ENCODE measurements around the gene KRT79. TPM values are rescaled to one million over a fixed set of nuclear protein-coding genes. Genes with fewer than 3 reads are reported as not detected.

The KRT79 gene
- 0.09 to 0.22 TPM (median 0.16 TPM) in 4 of 5 replicates, not detected in the other for total RNA-seq (2022; extraction: Qiagen RNA extraction; ENCODE audit: low read depth)

GRCh38 chr12:52833922-52834726 is at the start of gene KRT79:
TSS of gene KRT79 (minus strand) at chr12:52834311. CDS start at chr12:52834260, 51 bp downstream.

GRCh38 chr12:52848661-52849255 is 14.6 kb upstream of the KRT79 start, which contains the start of gene KRT78:
TSS of gene KRT78 (minus strand) at chr12:52848994. CDS start at chr12:52848930, 64 bp downstream.

GRCh38 chr12:52813885-52814709 is 20.0 kb downstream of the KRT79 start, which contains the start of gene KRT4:
TSS of gene KRT4 (minus strand) at chr12:52814116. CDS start at chr12:52814058, 58 bp downstream.

GRCh38 chr12:52795694-52796428 is 38.2 kb downstream of the KRT79 start, which contains the start of gene KRT3:
TSS of gene KRT3 (minus strand) at chr12:52796117. CDS start at chr12:52796042, 75 bp downstream.

GRCh38 chr12:52776913-52777395 is 57.2 kb downstream of the KRT79 start, which contains the start of gene KRT76:
TSS of gene KRT76 (minus strand) at chr12:52777345. CDS start at chr12:52777291, 54 bp downstream.

Other genes starting within 250 kb of the KRT79 start
- not detected in 5 replicates for gene KRT72, start 232.8 kb downstream of the KRT79 start, total RNA-seq (2022; extraction: Qiagen RNA extraction; ENCODE audit: low read depth)
- gene KRT73, start 215.8 kb downstream of the KRT79 start, total RNA-seq (2022; extraction: Qiagen RNA extraction; ENCODE audit: low read depth), result not detected in 5 replicates
- 0.03 TPM in 1 of 5 replicates, not detected in the others for gene KRT2, start 182.1 kb downstream of the KRT79 start, total RNA-seq (2022; extraction: Qiagen RNA extraction; ENCODE audit: low read depth)
- gene KRT1, start 153.9 kb downstream of the KRT79 start, total RNA-seq (2022; extraction: Qiagen RNA extraction; ENCODE audit: low read depth), result not detected in 5 replicates
- gene KRT77, start 130.8 kb downstream of the KRT79 start, total RNA-seq (2022; extraction: Qiagen RNA extraction; ENCODE audit: low read depth), result not detected in 5 replicates
- not detected in 5 replicates for gene KRT76, start 57.0 kb downstream of the KRT79 start, total RNA-seq (2022; extraction: Qiagen RNA extraction; ENCODE audit: low read depth)
- 0.03 to 0.10 TPM in 2 of 5 replicates, not detected in the others for gene KRT3, start 38.2 kb downstream of the KRT79 start, total RNA-seq (2022; extraction: Qiagen RNA extraction; ENCODE audit: low read depth)
- 2.3 to 4.2 TPM (median 3.1 TPM) in 5 replicates for gene KRT4, start 20.2 kb downstream of the KRT79 start, total RNA-seq (2022; extraction: Qiagen RNA extraction; ENCODE audit: low read depth)
- gene KRT78, start 14.7 kb upstream of the KRT79 start, total RNA-seq (2022; extraction: Qiagen RNA extraction; ENCODE audit: low read depth), result 0.06 TPM in 1 of 5 replicates, not detected in the others
- 2,787 to 3,378 TPM (median 3,286 TPM) in 5 replicates for gene KRT8, start 70.8 kb upstream of the KRT79 start, total RNA-seq (2022; extraction: Qiagen RNA extraction; ENCODE audit: low read depth)
- 1,942 to 2,363 TPM (median 2,341 TPM) in 5 replicates for gene KRT18, start 114.8 kb upstream of the KRT79 start, total RNA-seq (2022; extraction: Qiagen RNA extraction; ENCODE audit: low read depth)
- gene EIF4B, start 172.1 kb upstream of the KRT79 start, total RNA-seq (2022; extraction: Qiagen RNA extraction; ENCODE audit: low read depth), result 250 to 461 TPM (median 286 TPM) in 5 replicates
- 11.2 to 16.8 TPM (median 13.0 TPM) in 5 replicates for gene TNS2, start 215.8 kb upstream of the KRT79 start, total RNA-seq (2022; extraction: Qiagen RNA extraction; ENCODE audit: low read depth)
- 33.3 to 38.3 TPM (median 38.0 TPM) in 5 replicates for gene SPRYD3, start 245.1 kb upstream of the KRT79 start, total RNA-seq (2022; extraction: Qiagen RNA extraction; ENCODE audit: low read depth)

Measured in A549 treated with CpdA at 1 μM for 4 hours (cell line).